ENCODE results near the gene KCNJ12. TPM values are rescaled to one million over a fixed set of nuclear protein-coding genes. Genes with fewer than 3 reads are reported as not detected.

KCNJ12 gene
- total and polyA plus RNA-seq, 12 donors = 0.39 to 3.9 (median 0.97) TPM

DNA sequence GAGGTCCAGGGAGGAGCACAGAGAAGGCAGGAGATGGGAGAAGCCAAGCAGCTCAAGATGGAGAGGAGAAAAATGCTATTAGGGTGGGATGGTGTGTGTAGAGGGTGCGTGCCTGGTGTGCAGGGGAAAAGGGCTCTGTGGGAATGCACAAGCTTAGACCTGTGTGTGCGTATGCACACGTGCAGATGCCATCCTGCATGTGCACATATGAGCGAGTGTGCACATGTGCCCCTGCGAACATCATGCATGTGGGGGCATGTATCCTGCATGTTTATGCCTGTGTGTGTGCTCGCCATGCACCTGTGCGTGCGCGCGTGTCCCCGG, 438 bp upstream of the KCNJ12 start:
- no peak for DNase-seq
- no peaks in the 10 kb centered on the region for H3K9me3 ChIP-seq (replicated peaks in 1 of 3)
- intact Hi-C loops (cut with DNase I) = no loop called here
- H3K4me3 ChIP-seq = no peak overlapping the region
- no peak for TF ChIP-seq POLR2A (IDR thresholded peaks at IDR 0.05)
- TF ChIP-seq, protein P1, sequence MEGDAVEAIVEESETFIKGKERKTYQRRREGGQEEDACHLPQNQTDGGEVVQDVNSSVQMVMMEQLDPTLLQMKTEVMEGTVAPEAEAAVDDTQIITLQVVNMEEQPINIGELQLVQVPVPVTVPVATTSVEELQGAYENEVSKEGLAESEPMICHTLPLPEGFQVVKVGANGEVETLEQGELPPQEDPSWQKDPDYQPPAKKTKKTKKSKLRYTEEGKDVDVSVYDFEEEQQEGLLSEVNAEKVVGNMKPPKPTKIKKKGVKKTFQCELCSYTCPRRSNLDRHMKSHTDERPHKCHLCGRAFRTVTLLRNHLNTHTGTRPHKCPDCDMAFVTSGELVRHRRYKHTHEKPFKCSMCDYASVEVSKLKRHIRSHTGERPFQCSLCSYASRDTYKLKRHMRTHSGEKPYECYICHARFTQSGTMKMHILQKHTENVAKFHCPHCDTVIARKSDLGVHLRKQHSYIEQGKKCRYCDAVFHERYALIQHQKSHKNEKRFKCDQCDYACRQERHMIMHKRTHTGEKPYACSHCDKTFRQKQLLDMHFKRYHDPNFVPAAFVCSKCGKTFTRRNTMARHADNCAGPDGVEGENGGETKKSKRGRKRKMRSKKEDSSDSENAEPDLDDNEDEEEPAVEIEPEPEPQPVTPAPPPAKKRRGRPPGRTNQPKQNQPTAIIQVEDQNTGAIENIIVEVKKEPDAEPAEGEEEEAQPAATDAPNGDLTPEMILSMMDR (IDR thresholded peaks at IDR 0.05) = no peak
- 46 to 68% (median 55%) methylated on average over 6 to 11 of the region's 11 CpGs for WGBS, 4 donors
- H3K36me3 ChIP-seq (replicated peaks in 1 of 2) = no peaks in the 10 kb centered on the region
- no peak overlapping the region for H3K27ac ChIP-seq
- H3K27me3 ChIP-seq = peaks cover 25% of the 10 kb centered on the region
- H3K4me1 ChIP-seq (replicated peaks in 1 of 2) = peaks cover 0 to 10% of the 10 kb centered on the region in 2 donors

DNA sequence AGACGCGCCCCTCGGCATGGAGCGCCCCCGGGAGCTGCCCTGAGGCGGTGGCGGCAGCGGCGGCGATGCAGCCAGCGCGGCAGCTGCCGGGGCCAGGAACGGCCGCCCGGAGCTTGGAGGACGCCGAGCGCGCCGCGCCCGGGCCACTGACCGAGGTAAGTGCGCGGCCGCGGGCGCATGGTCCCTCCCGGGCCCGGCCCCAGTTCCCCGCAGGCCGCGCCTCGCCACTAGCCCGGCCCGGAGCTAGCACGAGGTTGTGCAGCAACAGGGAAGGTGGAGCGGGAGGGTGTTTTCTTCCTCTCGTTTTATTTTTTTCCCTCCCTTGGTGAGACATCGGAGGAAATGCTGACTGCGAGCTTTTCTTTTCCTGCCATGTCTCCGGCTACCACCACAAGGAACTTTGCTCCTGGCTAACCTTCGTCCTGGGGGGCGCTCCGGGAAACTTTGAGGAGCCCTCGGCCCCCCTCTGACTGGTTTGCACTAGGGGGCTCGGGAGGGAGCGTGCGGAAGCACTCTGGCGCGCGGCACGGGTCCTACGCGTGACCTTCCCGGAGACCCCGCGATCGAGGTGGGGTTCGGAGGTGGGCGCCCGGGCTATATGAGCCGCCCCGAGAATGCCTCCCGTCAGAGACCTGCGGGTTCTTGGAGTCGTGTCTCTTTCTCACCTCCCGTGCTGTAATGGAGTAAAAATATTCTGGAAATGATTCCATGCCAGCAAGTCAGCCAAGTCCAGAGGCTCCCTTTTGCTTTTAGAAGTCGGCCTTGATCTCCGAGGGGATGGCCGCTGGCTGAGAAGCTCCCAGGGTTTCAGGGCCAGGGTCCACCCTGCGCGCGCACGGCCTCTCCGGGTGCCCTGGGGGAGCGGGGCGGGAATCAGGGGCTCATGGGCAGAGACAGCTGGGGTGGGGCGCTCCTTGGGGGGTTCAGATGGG, 868 bp downstream of the KCNJ12 start:
- H3K36me3 ChIP-seq (replicated peaks in 1 of 2) = no peaks in the 10 kb centered on the region
- peaks cover 0 to 10% of the 10 kb centered on the region in 2 donors for H3K4me1 ChIP-seq (replicated peaks in 1 of 2)
- H3K27ac ChIP-seq = peak overlapping the region in 2 of 5 donors; percentile 16 to 38
- H3K9me3 ChIP-seq (replicated peaks in 1 of 3) = no peaks in the 10 kb centered on the region
- peak overlapping the region in 2 of 4 donors; percentile 12 to 54 for H3K4me3 ChIP-seq
- TF ChIP-seq, protein P1 (IDR thresholded peaks at IDR 0.05) = no peak
- TF ChIP-seq POLR2A (IDR thresholded peaks at IDR 0.05) = no peak
- intact Hi-C loops (cut with DNase I) = no loop called here
- DNase-seq = peak in 1 of 7 donors; percentile 16
- H3K27me3 ChIP-seq = peaks cover 25% of the 10 kb centered on the region
- 1 to 4% (median 2%) methylated on average over 26 to 80 of the region's 80 CpGs for WGBS, 4 donors

DNA sequence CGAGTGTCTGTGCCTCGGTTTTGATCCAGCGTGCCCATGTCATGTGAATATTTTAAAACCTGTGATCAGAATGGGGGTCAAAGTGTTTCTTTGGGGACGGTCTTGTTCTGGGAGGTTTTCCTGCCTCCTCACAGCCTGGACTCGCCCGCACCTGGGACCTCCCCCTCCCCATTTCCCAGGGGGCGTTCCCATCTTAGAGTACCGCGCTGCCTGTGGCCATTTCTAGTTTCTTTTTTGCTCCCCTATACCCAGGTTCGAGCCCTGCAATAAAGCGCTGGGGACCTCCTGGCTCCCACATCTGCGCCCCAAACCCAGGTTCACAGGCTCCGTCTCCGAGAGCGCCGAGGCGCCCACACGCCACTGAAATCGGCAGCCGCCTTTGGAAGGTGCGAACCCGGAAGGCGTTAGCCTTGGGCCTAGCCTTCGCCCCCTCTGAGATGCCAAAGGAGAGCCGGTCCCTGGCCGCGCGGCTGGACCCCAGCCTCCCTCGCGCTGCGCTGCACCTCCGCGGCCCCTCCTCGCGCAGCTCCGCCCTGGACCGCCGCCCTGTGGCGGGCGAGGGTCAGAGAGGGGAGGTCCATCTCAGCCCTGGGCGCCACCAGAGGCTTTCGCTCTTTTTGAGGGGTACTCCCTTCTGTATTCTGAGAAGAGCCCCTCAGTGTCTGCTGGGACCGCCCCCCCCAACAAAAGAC, 1.7 kb downstream of the KCNJ12 start:
- intact Hi-C loops (cut with DNase I) = no loop called here
- 19 to 28% (median 27%) methylated on average over 24 to 43 of the region's 43 CpGs for WGBS, 4 donors
- peaks cover 0 to 10% of the 10 kb centered on the region in 2 donors for H3K4me1 ChIP-seq (replicated peaks in 1 of 2)
- no peak for DNase-seq
- H3K27ac ChIP-seq = peak overlapping the region in 1 of 5 donors; percentile 26
- peak overlapping the region in 1 of 4 donors; percentile 54 for H3K4me3 ChIP-seq
- no peaks in the 10 kb centered on the region for H3K36me3 ChIP-seq (replicated peaks in 1 of 2)
- H3K27me3 ChIP-seq = peaks cover 25% of the 10 kb centered on the region
- H3K9me3 ChIP-seq (replicated peaks in 1 of 3) = no peaks in the 10 kb centered on the region
- TF ChIP-seq, protein P1 (IDR thresholded peaks at IDR 0.05) = no peak
- TF ChIP-seq POLR2A (IDR thresholded peaks at IDR 0.05) = no peak

DNA sequence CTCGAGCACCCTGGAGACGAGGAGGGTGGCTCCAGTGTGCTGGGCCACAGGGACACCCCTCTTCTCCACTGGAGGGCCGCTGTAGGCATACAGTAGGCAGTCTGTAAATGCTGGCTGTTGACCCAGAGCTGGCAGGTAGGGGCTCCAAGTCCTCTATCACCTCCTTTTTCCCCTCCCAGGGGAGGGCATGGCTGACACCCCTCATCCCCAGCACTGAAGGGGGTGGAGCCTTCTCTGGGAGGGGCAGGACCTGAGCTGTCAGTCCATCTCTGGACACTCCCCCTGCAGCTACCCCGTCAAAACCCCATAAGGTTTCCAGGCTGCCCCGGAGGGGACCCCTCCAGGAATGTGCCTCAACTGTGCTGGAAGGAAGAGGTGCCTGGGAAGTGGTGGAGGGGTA, 2.4 kb downstream of the KCNJ12 start:
- peaks cover 0 to 10% of the 10 kb centered on the region in 2 donors for H3K4me1 ChIP-seq (replicated peaks in 1 of 2)
- H3K4me3 ChIP-seq = no peak overlapping the region
- H3K36me3 ChIP-seq (replicated peaks in 1 of 2) = no peaks in the 10 kb centered on the region
- intact Hi-C loops (cut with DNase I) = no loop called here
- H3K27me3 ChIP-seq = peaks cover 25% of the 10 kb centered on the region
- no peak for DNase-seq
- H3K27ac ChIP-seq = no peak overlapping the region
- no peak for TF ChIP-seq POLR2A (IDR thresholded peaks at IDR 0.05)
- TF ChIP-seq, protein P1 (IDR thresholded peaks at IDR 0.05) = no peak
- no peaks in the 10 kb centered on the region for H3K9me3 ChIP-seq (replicated peaks in 1 of 3)
- WGBS, 4 donors = 60 to 75% (median 66%) methylated on average over 1 to 5 of the region's 5 CpGs

Data from adrenal gland (tissue), 12 donors.